Left ventricle myocardium inferior (tissue), 1 donor: ENCODE measurements around the gene DDA1. TPM values are rescaled to one million over a fixed set of nuclear protein-coding genes. Genes with fewer than 3 reads are reported as not detected.

Experiments
- DNase-seq: peaks from one replicate; pipeline ENCODE4 v3.0.0-alpha.2; 2020
- H3K27ac ChIP-seq: fragments of 200-600 bp; replicated peaks from 2 replicates; pipeline ENCODE4 v1.8.0; 2021
- H3K27me3 ChIP-seq: fragments of 200-600 bp; 2 replicates; pipeline ENCODE4 v1.8.0; 2021; ENCODE audit warnings: low read depth
- H3K36me3 ChIP-seq: fragments of 200-600 bp; 2 replicates; pipeline ENCODE4 v1.8.0; 2021
- H3K4me1 ChIP-seq: fragments of 200-600 bp; 2 replicates; pipeline ENCODE4 v1.8.0; 2021
- H3K4me3 ChIP-seq: fragments of 200-600 bp; 2 replicates; pipeline ENCODE4 v1.8.0; 2021; ENCODE audit warnings: mild to moderate bottlenecking, moderate library complexity
- H3K9me3 ChIP-seq: fragments of 200-600 bp; replicated peaks from 2 replicates; pipeline ENCODE4 v1.8.0; 2021
- CTCF ChIP-seq: fragments of 200-600 bp; IDR thresholded peaks from 2 replicates; pipeline ENCODE4 v1.8.0; 2021; ENCODE audit warnings: antibody characterized with exemption, mild to moderate bottlenecking, borderline replicate concordance
- intact Hi-C: fragments of 100-400 bp; cut with micrococcal nuclease; formaldehyde crosslinking; loops from one replicate; pipeline ENCODE4 v1.11.0; 2022
- total RNA-seq: library from RNA; stranded (reverse); fragmentation: NEBNext Ultra II Directional; extraction: Animal tissue kit (Norgen Biotek cat#: 25700); gene quantifications from one replicate; pipeline ENCODE4 v1.2.1, GENCODE V29; 2021
- donor health status: DM: no; HTN: yes; CAD: no; lungs with severe emphysema.

DDA1 gene
- total RNA-seq, 1 donor from 2014 or later: 35.7 TPM

- Histone ChIP-seq H3K4me1 (peaks cover 51% of the 10 kb centered on the region), H3K27me3 (no peaks in the 10 kb centered on the region), H3K27ac (no peak overlapping the region), H3K4me3 (no peak overlapping the region), H3K9me3 (no peaks in the 10 kb centered on the region), H3K36me3 (peaks cover 32% of the 10 kb centered on the region)
- intact Hi-C loops: no loop called here
- DNase-seq: no peak
- TF ChIP-seq CTCF: no peak
These were observed 2.3 kb downstream of the DDA1 start for GRCh38 chr19:17311455-17312188.

GRCh38 chr19:17312189-17313113 is 3.1 kb downstream of the DDA1 start:
- H3K36me3 ChIP-seq: peaks cover 35% of the 10 kb centered on the region

GRCh38 chr19:17314007-17314593 is 4.7 kb downstream of the DDA1 start:
- Histone ChIP-seq H3K4me1 (peaks cover 32% of the 10 kb centered on the region), H3K27ac (no peak overlapping the region), H3K9me3 (no peaks in the 10 kb centered on the region), H3K4me3 (no peak overlapping the region), H3K27me3 (no peaks in the 10 kb centered on the region), H3K36me3 (peaks cover 44% of the 10 kb centered on the region)
- DNase-seq: no peak
- intact Hi-C loops: no loop called here
- no peak for TF ChIP-seq CTCF

More at GRCh38 chr19:17312189-17313113, 3.1 kb downstream of the DDA1 start:
- intact Hi-C loops: no loop called here
- DNase-seq: no peak
- no peak for TF ChIP-seq CTCF
- Histone ChIP-seq H3K27ac (no peak overlapping the region), H3K27me3 (no peaks in the 10 kb centered on the region), H3K4me1 (peaks cover 42% of the 10 kb centered on the region), H3K9me3 (no peaks in the 10 kb centered on the region), H3K4me3 (no peak overlapping the region)

GRCh38 chr19:17318966-17319365 is 9.6 kb downstream of the DDA1 start:
- intact Hi-C loops: no loop called here
- Histone ChIP-seq H3K4me3 (no peak overlapping the region), H3K9me3 (no peaks in the 10 kb centered on the region), H3K36me3 (peaks cover 65% of the 10 kb centered on the region), H3K27me3 (no peaks in the 10 kb centered on the region), H3K27ac (no peak overlapping the region), H3K4me1 (peaks cover 2% of the 10 kb centered on the region)
- DNase-seq: no peak
- no peak for TF ChIP-seq CTCF

- TF ChIP-seq CTCF: no peak
- DNase-seq: no peak
- intact Hi-C loops: no loop called here
- Histone ChIP-seq H3K27ac (no peak overlapping the region), H3K4me1 (peaks cover 6% of the 10 kb centered on the region), H3K4me3 (no peak overlapping the region), H3K9me3 (no peaks in the 10 kb centered on the region), H3K27me3 (no peaks in the 10 kb centered on the region), H3K36me3 (peaks cover 59% of the 10 kb centered on the region)
These were observed 10.3 kb downstream of the DDA1 start for GRCh38 chr19:17319473-17320238.
